Sigmoid colon (tissue), 7 donors: ENCODE measurements around the gene ECSCR. TPM values are rescaled to one million over a fixed set of nuclear protein-coding genes. Genes with fewer than 3 reads are reported as not detected.

Source experiments
- DNase-seq: peaks from one replicate; pipeline ENCODE4 v3.0.0-alpha.2; 2019
- H3K27ac ChIP-seq, 4 donors: fragments of 200-600 bp; sonication (generic); one replicate each; pipeline ENCODE4 v1.5.1; 2016 to 2019; ENCODE audit warnings: mild to moderate bottlenecking in 1 of 4
- H3K27me3 ChIP-seq, 3 donors: fragments of 200-600 bp; sonication (generic); one replicate each; pipeline ENCODE4 v1.5.1; 2019; ENCODE audit warnings: mild to moderate bottlenecking in 1 of 3
- H3K36me3 ChIP-seq, 4 donors: fragments of 200-600 bp; sonication (generic); one replicate each; pipeline ENCODE4 v1.5.1; 2016 to 2019
- H3K4me1 ChIP-seq, 4 donors: fragments of 200-600 bp; sonication (generic); one replicate each; pipeline ENCODE4 v1.5.1; 2017 to 2019
- H3K4me3 ChIP-seq, 4 donors: fragments of 200-600 bp; sonication (generic); one replicate each; pipeline ENCODE4 v1.5.1; 2017 to 2019; ENCODE audit warnings: mild to moderate bottlenecking in 2 of 4, moderate library complexity in 1 of 4
- H3K9me3 ChIP-seq, 4 donors: fragments of 200-600 bp in 3 of 4; sonication (generic) in 3 of 4; one replicate each; pipeline versions ENCODE4 v1.5.1 to v1.6.1; 2013 to 2019
- EP300 ChIP-seq, 4 donors: sonication (generic); formaldehyde crosslinking; IDR thresholded peaks; one replicate each; pipeline ENCODE4 v1.6.1; 2017; ENCODE audit warnings: antibody characterized with exemption in 4 of 4
- POLR2A ChIP-seq, 2 donors: fragments of 450-650 bp; IDR thresholded peaks; one replicate each; pipeline ENCODE4 v1.6.1; 2016; ENCODE audit warnings: antibody characterized with exemption in 2 of 2, mild to moderate bottlenecking in 2 of 2, moderate library complexity in 2 of 2
- POLR2AphosphoS5 ChIP-seq, 4 donors: sonication (generic); formaldehyde crosslinking; IDR thresholded peaks; one replicate each; pipeline ENCODE4 v1.6.1; 2017; ENCODE audit warnings: antibody characterized with exemption in 4 of 4
- WGBS, 2 donors: extraction: QIAGEN DNeasy Blood & Tissue Kit; methylation state at CpG; one replicate each; pipeline ENCODE4 v1.1.7; 2013; 5-methylcytosine and 5-hydroxymethylcytosine counted together
- intact Hi-C: fragments of 100-400 bp; cut with DNase I; formaldehyde crosslinking; loops from one replicate; pipeline ENCODE4 v1.15.1; 2023
- polyA plus RNA-seq, 3 donors: library from polyadenylated mRNA; stranded (reverse); fragments of 200-250 nt; gene quantifications; one replicate each; pipeline ENCODE4 v1.2.3, GENCODE V29; 2013
- total RNA-seq, 4 donors: library from RNA; depleted of rRNA; stranded (reverse); fragments of >200 nt; gene quantifications; one replicate each; pipeline ENCODE4 v1.1.0, GENCODE V29; 2016
- TF ChIP-seq, protein P1 (sequence below), 4 experiments: fragments of 450-650 bp in 3 of 4; fragments of 200-600 bp in 1 of 4; IDR thresholded peaks; one replicate each; pipeline ENCODE4 v1.5.1; 2016 to 2019; ENCODE audit warnings: antibody characterized with exemption in 4 of 4, mild to moderate bottlenecking in 3 of 4, moderate library complexity in 2 of 4
- donor health status: healthy with polysubstance abuse.
- donor health status: Bipolar disorder and iron deficiency.
- donor health status: healthy.

The ECSCR gene
- total and polyA plus RNA-seq, 7 donors, result 2.5 to 16.6 (median 13.7) TPM

DNA sequence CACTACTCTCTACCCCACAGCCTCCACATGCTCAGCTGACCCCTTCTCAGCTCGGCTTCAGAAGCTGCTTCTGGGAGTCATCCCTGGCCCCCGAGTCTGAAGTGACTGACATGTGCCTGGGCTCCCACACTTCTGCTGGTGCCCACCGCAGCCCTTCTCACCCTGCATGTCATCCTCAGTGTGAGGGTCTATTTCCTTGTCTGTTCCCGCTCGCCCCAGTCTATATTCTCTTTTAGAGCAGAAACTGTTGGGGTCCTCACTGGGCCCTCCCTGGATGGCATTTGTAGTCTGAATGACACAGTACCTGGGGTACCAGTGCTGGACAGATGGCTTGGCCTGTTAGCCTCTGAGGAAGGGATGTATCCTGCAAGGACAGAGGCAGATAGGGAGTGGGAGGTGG, 5.3 kb downstream of the ECSCR start:
- Histone ChIP-seq H3K4me1 (no peaks in the 10 kb centered on the region), H3K36me3 (no peaks in the 10 kb centered on the region), H3K27ac (no peak overlapping the region), H3K4me3 (no peak overlapping the region), H3K9me3 (no peaks in the 10 kb centered on the region), H3K27me3 (no peaks in the 10 kb centered on the region)
- DNase-seq, result no peak
- 87 to 97% methylated on average over 5 of the region's 5 CpGs for WGBS, 2 donors
- TF ChIP-seq EP300 (IDR thresholded peaks at IDR 0.05) (no peak), POLR2AphosphoS5 (IDR thresholded peaks at IDR 0.05) (no peak), POLR2A (IDR thresholded peaks at IDR 0.05) (no peak)
- TF ChIP-seq, protein P1, sequence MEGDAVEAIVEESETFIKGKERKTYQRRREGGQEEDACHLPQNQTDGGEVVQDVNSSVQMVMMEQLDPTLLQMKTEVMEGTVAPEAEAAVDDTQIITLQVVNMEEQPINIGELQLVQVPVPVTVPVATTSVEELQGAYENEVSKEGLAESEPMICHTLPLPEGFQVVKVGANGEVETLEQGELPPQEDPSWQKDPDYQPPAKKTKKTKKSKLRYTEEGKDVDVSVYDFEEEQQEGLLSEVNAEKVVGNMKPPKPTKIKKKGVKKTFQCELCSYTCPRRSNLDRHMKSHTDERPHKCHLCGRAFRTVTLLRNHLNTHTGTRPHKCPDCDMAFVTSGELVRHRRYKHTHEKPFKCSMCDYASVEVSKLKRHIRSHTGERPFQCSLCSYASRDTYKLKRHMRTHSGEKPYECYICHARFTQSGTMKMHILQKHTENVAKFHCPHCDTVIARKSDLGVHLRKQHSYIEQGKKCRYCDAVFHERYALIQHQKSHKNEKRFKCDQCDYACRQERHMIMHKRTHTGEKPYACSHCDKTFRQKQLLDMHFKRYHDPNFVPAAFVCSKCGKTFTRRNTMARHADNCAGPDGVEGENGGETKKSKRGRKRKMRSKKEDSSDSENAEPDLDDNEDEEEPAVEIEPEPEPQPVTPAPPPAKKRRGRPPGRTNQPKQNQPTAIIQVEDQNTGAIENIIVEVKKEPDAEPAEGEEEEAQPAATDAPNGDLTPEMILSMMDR (IDR thresholded peaks at IDR 0.05), result no peak
- intact Hi-C loops, result no loop called here

DNA sequence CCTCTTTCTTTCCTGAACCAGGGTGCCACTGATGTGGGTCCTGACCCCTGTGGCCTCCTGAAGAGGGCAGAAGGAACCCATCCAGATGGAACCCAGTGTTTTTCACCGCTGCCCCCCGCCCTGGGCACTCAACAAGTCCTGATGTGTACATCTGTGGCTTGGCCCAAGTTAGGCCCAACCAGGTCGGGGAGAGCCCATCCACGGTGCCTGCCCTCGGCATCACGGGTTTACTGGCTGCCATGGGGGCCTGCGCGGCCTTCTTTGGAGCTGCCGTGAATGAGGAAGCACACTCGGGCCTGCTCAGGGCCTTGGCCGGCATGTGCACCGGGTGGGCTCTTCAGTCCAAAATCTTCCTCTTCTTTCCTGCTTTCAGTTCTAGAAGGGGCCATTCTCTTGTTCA, 5.8 kb downstream of the ECSCR start:
- no peak overlapping the region for H3K27ac ChIP-seq
- intact Hi-C loops, result no loop called here
- DNase-seq, result no peak
- 95% methylated on average over 12 of the region's 12 CpGs for WGBS, 2 donors
- no peaks in the 10 kb centered on the region for H3K36me3 ChIP-seq
- no peaks in the 10 kb centered on the region for H3K4me1 ChIP-seq
- TF ChIP-seq EP300 (IDR thresholded peaks at IDR 0.05) (no peak), POLR2A (IDR thresholded peaks at IDR 0.05) (no peak), POLR2AphosphoS5 (IDR thresholded peaks at IDR 0.05) (no peak)
- TF ChIP-seq, protein P1 (IDR thresholded peaks at IDR 0.05), result no peak
- no peak overlapping the region for H3K4me3 ChIP-seq
- H3K27me3 ChIP-seq, result no peaks in the 10 kb centered on the region
- H3K9me3 ChIP-seq, result no peaks in the 10 kb centered on the region

DNA sequence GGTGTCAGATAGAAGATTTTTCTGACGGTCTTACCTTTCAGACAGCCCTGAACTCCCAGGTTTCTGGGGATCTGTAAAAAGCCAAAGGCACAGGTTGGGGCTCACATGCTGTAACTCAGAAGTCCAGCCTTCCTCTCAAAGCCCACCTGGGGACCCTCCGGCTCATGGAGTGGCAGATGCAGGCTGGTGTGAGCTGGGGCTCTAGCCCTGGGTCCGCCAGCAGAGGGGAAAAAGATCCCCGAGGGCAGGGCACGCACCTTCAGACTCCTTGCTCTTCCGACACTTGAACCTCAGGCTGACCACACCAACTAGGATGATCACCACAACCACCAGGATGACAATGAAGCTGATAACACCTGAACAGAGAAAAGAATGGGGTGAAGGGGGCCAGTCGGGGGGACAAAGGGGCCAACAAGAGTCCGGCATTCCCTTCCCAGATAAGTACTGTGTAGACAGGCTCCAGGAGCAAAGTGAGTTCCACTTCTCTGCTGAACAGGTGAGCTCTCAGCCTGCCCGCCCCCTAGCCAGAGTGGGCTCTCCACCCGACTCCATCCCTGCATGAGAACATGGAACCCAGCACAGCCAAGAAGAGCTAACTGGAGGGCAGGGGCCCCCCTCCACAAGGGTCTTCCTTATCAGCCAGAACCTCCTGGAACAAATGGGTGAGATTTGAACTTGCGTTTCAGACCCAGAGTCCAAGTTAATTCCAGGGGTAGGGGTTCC, 7.8 kb downstream of the ECSCR start:
- Histone ChIP-seq H3K4me1 (no peaks in the 10 kb centered on the region), H3K27ac (no peak overlapping the region), H3K27me3 (no peaks in the 10 kb centered on the region), H3K9me3 (no peaks in the 10 kb centered on the region), H3K36me3 (no peaks in the 10 kb centered on the region), H3K4me3 (no peak overlapping the region)
- no peak for DNase-seq
- TF ChIP-seq, protein P1 (IDR thresholded peaks at IDR 0.05), result no peak
- no peak for TF ChIP-seq EP300 (IDR thresholded peaks at IDR 0.05)
- intact Hi-C loops, result no loop called here
- 86 to 90% methylated on average over 11 of the region's 11 CpGs for WGBS, 2 donors

DNA sequence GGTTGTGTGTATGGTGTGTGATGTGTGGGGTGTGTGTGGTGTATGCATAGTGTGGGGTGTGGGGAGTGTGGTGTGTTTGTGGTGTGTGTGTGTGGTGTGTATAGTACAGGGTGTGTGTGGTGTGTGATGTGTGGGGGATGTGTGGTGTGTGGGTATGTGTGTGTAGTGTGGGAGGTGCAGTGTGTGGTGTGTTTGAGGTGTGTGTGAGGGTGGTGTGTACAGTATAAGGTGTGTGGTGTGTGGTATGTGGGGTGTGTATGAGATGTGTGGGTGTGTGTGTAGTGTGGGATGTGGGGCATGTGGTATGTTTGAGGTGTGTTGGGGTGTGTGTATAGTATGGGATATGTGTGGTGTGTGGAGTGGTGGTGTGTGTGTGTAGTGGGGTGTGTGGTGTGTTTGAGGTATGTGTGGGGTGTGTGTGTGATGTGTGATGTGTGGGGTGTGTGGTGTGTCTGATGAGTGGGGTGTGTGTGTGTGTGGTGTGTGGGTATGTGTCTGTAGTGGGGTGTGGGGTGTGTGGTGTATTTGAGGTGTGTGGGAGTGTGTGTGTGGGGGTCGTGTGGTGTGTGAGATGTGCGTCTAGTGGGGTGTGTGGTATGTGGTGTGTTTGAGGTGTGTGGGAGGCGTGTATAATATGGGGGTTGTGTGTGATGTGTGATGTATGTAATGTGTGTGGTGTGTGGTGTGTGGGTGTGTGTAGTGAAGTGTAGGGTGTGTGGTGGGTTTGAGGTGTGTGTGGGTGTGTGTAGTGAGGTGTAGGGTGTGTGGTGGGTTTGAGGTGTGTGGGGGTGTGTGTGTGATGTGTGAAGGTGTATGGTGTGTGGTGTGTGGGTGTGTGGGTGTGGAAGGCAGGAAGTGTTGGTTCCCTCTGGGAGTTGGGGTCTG, 8.6 kb downstream of the ECSCR start:
- H3K27ac ChIP-seq, result no peak overlapping the region
- DNase-seq, result no peak
- 63 to 82% methylated on average over 3 of the region's 3 CpGs for WGBS, 2 donors
- H3K27me3 ChIP-seq, result no peaks in the 10 kb centered on the region
- no peak overlapping the region for H3K4me3 ChIP-seq
- H3K36me3 ChIP-seq, result no peaks in the 10 kb centered on the region
- H3K9me3 ChIP-seq, result no peaks in the 10 kb centered on the region
- H3K4me1 ChIP-seq, result no peaks in the 10 kb centered on the region
- TF ChIP-seq, protein P1 (IDR thresholded peaks at IDR 0.05), result no peak
- TF ChIP-seq POLR2A (IDR thresholded peaks at IDR 0.05), result no peak
- no peak for TF ChIP-seq POLR2AphosphoS5 (IDR thresholded peaks at IDR 0.05)
- no peak for TF ChIP-seq EP300 (IDR thresholded peaks at IDR 0.05)
- intact Hi-C loops, result no loop called here
